Measurements from ENCODE around the gene LAMA5. TPM values are rescaled to one million over a fixed set of nuclear protein-coding genes. Genes with fewer than 3 reads are reported as not detected.

LAMA5 gene
- total and polyA plus RNA-seq, 2 experiments from 2014 or later: 71.3 to 252 TPM

DNA sequence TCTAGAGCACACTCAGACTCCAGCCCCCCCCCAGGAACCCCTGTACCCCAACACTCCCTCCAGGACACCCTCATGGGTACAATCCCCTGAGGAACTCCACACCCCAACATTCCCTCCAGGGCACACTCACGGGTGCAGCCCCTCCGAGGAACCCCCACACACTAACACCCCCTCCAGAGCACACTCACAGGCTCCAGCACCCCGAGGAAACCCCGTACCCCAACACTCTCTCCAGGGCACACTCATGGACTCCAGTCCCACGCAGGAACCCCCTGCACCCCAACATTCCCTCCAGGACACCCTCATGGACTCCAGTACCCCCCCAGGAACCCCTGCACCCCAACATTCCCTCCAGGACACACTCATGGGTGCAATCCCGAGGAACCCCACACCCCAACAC, 31.6 kb downstream of the LAMA5 start:
- H3K27ac ChIP-seq: no peak overlapping the region
- H3K9me2 ChIP-seq (replicated peaks; ENCODE audit: insufficient read depth): no peaks in the 10 kb centered on the region
- H3K4me2 ChIP-seq: no peak overlapping the region
- no peaks in the 10 kb centered on the region for H3K27me3 ChIP-seq
- H3K9me3 ChIP-seq (ENCODE audit: low read depth): no peaks in the 10 kb centered on the region
- peaks cover 2% of the 10 kb centered on the region for H3K79me2 ChIP-seq
- H3K4me1 ChIP-seq (ENCODE audit: insufficient read depth): no peaks in the 10 kb centered on the region
- H3K36me3 ChIP-seq (replicated peaks; ENCODE audit: insufficient read depth, low read depth): peaks cover 2% of the 10 kb centered on the region
- TF ChIP-seq EZH2 (IDR thresholded peaks at IDR 0.05; ENCODE audit: borderline replicate concordance) (no peak), EZH2phosphoT487 (IDR thresholded peaks at IDR 0.05; ENCODE audit: low read depth, severe bottlenecking, unreplicated experiment) (no peak)
- TF ChIP-seq, protein P1, sequence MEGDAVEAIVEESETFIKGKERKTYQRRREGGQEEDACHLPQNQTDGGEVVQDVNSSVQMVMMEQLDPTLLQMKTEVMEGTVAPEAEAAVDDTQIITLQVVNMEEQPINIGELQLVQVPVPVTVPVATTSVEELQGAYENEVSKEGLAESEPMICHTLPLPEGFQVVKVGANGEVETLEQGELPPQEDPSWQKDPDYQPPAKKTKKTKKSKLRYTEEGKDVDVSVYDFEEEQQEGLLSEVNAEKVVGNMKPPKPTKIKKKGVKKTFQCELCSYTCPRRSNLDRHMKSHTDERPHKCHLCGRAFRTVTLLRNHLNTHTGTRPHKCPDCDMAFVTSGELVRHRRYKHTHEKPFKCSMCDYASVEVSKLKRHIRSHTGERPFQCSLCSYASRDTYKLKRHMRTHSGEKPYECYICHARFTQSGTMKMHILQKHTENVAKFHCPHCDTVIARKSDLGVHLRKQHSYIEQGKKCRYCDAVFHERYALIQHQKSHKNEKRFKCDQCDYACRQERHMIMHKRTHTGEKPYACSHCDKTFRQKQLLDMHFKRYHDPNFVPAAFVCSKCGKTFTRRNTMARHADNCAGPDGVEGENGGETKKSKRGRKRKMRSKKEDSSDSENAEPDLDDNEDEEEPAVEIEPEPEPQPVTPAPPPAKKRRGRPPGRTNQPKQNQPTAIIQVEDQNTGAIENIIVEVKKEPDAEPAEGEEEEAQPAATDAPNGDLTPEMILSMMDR (IDR thresholded peaks at IDR 0.05; ENCODE audit: poor library complexity): no peak
- H3K4me3 ChIP-seq: no peak overlapping the region
- WGBS (ENCODE audit: low lambda C conversion rate, missing lambda C conversion rate): 98% methylated on average over 5 of the region's 6 CpGs
- DNase-seq (ENCODE audit: low spot score): no peak
- H4K20me1 ChIP-seq (ENCODE audit: insufficient read depth, poor library complexity, severe bottlenecking): no peaks in the 10 kb centered on the region
- H2AFZ ChIP-seq: no peak overlapping the region

DNA sequence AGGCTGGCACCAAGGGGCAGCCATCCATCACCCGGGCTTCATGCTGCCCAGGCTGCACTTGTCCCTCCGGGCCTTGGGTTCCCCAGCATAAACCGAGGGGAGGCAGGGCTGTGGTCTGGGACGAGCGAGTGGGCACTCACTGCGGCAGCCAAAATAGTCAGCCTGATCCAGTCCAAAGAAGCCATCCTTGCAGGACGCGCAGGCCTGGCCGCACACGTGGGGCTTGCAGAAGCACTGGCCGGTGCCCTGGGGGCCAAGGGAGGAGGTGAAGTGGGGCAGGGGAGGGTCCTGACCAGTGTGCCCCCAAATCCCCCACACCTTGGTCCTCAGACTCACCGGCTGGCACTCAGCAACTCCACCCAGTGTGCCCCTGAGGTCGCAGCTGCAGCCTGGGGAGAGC, 32.2 kb downstream of the LAMA5 start:
- no peaks in the 10 kb centered on the region for H3K36me3 ChIP-seq (replicated peaks; ENCODE audit: insufficient read depth, low read depth)
- WGBS (ENCODE audit: low lambda C conversion rate, missing lambda C conversion rate): 96% methylated on average over 13 of the region's 13 CpGs
- H3K4me3 ChIP-seq: no peak overlapping the region
- no peak overlapping the region for H3K4me2 ChIP-seq
- H3K79me2 ChIP-seq: no peaks in the 10 kb centered on the region
- H3K9me2 ChIP-seq (replicated peaks; ENCODE audit: insufficient read depth): no peaks in the 10 kb centered on the region
- H4K20me1 ChIP-seq (ENCODE audit: insufficient read depth, poor library complexity, severe bottlenecking): no peaks in the 10 kb centered on the region
- TF ChIP-seq EZH2 (IDR thresholded peaks at IDR 0.05; ENCODE audit: borderline replicate concordance) (no peak), EZH2phosphoT487 (IDR thresholded peaks at IDR 0.05; ENCODE audit: low read depth, severe bottlenecking, unreplicated experiment) (no peak)
- TF ChIP-seq, protein P1 (IDR thresholded peaks at IDR 0.05; ENCODE audit: poor library complexity): no peak
- H3K9me3 ChIP-seq (ENCODE audit: low read depth): no peaks in the 10 kb centered on the region
- no peak overlapping the region for H3K27ac ChIP-seq
- H3K4me1 ChIP-seq (ENCODE audit: insufficient read depth): no peaks in the 10 kb centered on the region
- no peaks in the 10 kb centered on the region for H3K27me3 ChIP-seq
- no peak for DNase-seq (ENCODE audit: low spot score)
- H2AFZ ChIP-seq: no peak overlapping the region

DNA sequence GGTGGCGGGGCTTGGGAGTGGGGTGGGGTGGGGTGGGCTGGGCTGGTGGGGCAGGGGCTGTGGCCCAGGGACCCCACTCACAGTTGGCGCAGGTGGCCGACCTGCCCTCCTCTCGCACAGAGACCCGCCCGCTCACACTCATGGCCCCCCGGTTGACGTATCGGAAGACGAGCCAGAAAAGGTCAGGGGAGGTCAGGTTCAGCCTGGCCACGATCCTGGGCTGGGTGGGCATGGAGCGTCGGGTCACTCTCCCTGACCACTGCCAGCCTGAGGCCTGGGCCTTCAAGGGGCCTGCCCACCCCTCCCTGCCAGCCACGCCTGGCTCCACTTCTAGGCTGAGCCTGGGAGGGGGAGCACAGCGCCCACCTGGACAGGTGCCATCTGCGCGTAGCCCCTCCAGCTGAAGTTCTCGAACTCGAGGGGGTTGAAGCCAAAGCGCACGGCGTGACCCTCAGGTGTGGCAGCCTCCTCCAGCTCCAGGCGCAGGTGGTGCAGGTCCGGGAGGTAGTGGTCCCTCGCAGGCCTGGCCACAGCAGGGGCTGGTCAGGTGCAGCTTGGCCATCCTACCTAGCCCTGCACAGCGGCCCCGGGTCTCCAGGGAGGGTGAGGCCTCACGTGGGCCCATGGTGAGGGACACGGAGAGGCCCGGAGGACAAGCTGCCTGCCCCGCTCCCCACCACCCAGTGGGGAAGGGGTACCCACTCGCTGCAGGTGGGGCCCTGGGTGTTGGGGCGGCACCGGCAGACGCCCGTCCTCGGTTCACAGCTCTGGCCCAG, 33.1 kb downstream of the LAMA5 start:
- Histone ChIP-seq H3K27me3 (no peaks in the 10 kb centered on the region), H3K36me3 (replicated peaks; ENCODE audit: insufficient read depth, low read depth) (no peaks in the 10 kb centered on the region), H3K4me2 (no peak overlapping the region), H3K9me2 (replicated peaks; ENCODE audit: insufficient read depth) (no peaks in the 10 kb centered on the region), H3K79me2 (no peaks in the 10 kb centered on the region), H3K27ac (no peak overlapping the region), H4K20me1 (ENCODE audit: insufficient read depth, poor library complexity, severe bottlenecking) (no peaks in the 10 kb centered on the region), H3K4me1 (ENCODE audit: insufficient read depth) (no peaks in the 10 kb centered on the region), H3K4me3 (no peak overlapping the region), H3K9me3 (ENCODE audit: low read depth) (no peaks in the 10 kb centered on the region), H2AFZ (no peak overlapping the region)
- 96% methylated on average over 32 of the region's 37 CpGs for WGBS (ENCODE audit: low lambda C conversion rate, missing lambda C conversion rate)
- no peak for DNase-seq (ENCODE audit: low spot score)
- no peak for TF ChIP-seq EZH2phosphoT487 (IDR thresholded peaks at IDR 0.05; ENCODE audit: low read depth, severe bottlenecking, unreplicated experiment)
- no peak for TF ChIP-seq EZH2 (IDR thresholded peaks at IDR 0.05; ENCODE audit: borderline replicate concordance)
- TF ChIP-seq, protein P1 (IDR thresholded peaks at IDR 0.05; ENCODE audit: poor library complexity): no peak
